ENCODE data around the gene PEMT. TPM values are rescaled to one million over a fixed set of nuclear protein-coding genes. Genes with fewer than 3 reads are reported as not detected.

Gene PEMT
- total RNA-seq, 1 donor from 2014 or later = 15.3 TPM

Small RNA genes lying within 50 kb of the gene (small RNA-seq; reads per million reads assigned to genes)
- gene RF00019 (not detected), gene RNU6-468P (not detected)

Other genes starting within 250 kb of the PEMT start
- gene MED9, start 114.7 kb downstream of the PEMT start, total RNA-seq = 16.1 TPM
- gene RASD1, start 95.3 kb downstream of the PEMT start, total RNA-seq = 9.2 TPM
- 14.3 TPM for gene RAI1, start 89.8 kb upstream of the PEMT start, total RNA-seq
- 12.6 TPM for gene SREBF1, start 245.3 kb upstream of the PEMT start, total RNA-seq

Measured in occipital lobe (tissue), 2 donors.